ENCODE results near the gene SLC6A5.

GRCh38 chr11:20654038-20654437 is 54.6 kb downstream of the SLC6A5 start:
- TF ChIP-seq CTCF (IDR thresholded peaks at IDR 0.05) (no peak), POLR2A (IDR thresholded peaks at IDR 0.05) (no peak), EP300 (IDR thresholded peaks at IDR 0.05) (no peak)

Measured in tibial nerve (tissue), 4 donors.